Activated CD4-positive, alpha-beta T cell treated with anti-CD3 and anti-CD28 coated beads, Interleukin-2, Interleukin-6, amounts not matched to agents 100 ng/mL and 50 ng/mL, durations not matched to agents 16 hours and 8 hours (primary cell): ENCODE measurements around the gene DPP8.
"Not testable (repeated sequence)": the region's sequence is repeated elsewhere in the genome, so short reads cannot be mapped to it uniquely, and the experiment has no call there.

Experiments
- DNase-seq: peaks from one replicate; pipeline ENCODE4 v3.0.0-alpha.2; 2020

The DPP8 gene

GRCh38 chr15:65400760-65401610, 116.5 kb downstream of the DPP8 start:
- DNase-seq = peak; percentile 64

- no peak for DNase-seq
Measured at GRCh38 chr15:65399997-65400396, 117.5 kb downstream of the DPP8 start.

- no peak for DNase-seq
Measured at GRCh38 chr15:65399001-65399706, 118.3 kb downstream of the DPP8 start.

GRCh38 chr15:65398486-65398885, 119.0 kb downstream of the DPP8 start:
- not testable (repeated sequence) for DNase-seq

- DNase-seq = no peak
Measured at GRCh38 chr15:65396965-65397317, 120.5 kb downstream of the DPP8 start.

- no peak for DNase-seq
Measured at GRCh38 chr15:65396283-65396964, 121.1 kb downstream of the DPP8 start.

GRCh38 chr15:65395567-65396202, 121.8 kb downstream of the DPP8 start:
- DNase-seq = no peak

- DNase-seq = no peak
Measured at GRCh38 chr15:65394936-65395335, 122.6 kb downstream of the DPP8 start.

- DNase-seq = no peak
Measured at GRCh38 chr15:65394280-65394789, 123.2 kb downstream of the DPP8 start.

GRCh38 chr15:65393557-65393956, 123.9 kb downstream of the DPP8 start:
- no peak for DNase-seq

GRCh38 chr15:65393091-65393490, 124.4 kb downstream of the DPP8 start:
- no peak for DNase-seq
